NCI-H1105 treated with DMSO at 0.1 percent for 48 hours (cell line): ENCODE measurements around the gene POLR2A.
"Not testable (repeated sequence)": the region's sequence is repeated elsewhere in the genome, so short reads cannot be mapped to it uniquely, and the experiment has no call there.

Source experiments
- DNase-seq: peaks from one replicate; lab custom pipeline; 2025; lab: John Stamatoyannopoulos, UW

The POLR2A gene

DNA sequence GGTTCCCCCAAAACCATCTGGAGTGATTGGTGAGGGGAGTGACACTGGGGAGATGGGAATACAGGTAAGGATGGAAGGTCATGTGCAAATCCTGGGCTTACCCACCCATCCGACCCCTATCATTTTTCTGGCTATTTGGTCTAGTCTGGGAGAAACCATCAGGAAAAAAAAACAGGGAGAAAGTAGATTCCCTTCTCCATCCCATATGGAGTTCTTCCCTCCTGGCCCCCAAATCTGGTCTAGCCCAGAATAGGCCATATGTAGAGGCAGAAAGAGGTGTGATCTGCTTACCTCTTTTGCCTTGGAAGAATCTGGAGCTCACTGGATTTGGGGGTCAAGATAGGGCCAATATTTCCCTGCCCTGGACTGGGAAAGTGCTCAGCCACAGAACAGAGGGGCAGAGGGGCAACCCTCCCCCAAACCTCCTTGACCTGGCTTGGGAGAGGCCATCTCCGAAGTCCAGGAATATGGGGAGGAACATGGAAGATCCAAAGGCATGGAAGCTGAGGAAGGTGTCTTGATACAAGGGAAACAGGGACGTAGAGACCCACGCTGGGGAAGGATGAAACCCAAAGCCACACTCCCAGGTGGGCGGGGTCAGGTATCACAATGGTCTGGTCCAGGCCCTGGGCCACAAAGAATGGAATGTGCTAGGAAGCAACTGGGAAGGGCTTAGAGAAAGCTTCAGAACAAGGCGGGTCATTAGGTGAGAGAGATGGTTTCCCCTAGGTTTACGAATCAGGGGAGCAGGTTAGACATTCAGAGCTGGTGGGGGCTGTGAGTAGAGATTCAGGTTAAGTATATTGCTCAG is 23.1 kb upstream of the POLR2A start:
- no peak for DNase-seq

DNA sequence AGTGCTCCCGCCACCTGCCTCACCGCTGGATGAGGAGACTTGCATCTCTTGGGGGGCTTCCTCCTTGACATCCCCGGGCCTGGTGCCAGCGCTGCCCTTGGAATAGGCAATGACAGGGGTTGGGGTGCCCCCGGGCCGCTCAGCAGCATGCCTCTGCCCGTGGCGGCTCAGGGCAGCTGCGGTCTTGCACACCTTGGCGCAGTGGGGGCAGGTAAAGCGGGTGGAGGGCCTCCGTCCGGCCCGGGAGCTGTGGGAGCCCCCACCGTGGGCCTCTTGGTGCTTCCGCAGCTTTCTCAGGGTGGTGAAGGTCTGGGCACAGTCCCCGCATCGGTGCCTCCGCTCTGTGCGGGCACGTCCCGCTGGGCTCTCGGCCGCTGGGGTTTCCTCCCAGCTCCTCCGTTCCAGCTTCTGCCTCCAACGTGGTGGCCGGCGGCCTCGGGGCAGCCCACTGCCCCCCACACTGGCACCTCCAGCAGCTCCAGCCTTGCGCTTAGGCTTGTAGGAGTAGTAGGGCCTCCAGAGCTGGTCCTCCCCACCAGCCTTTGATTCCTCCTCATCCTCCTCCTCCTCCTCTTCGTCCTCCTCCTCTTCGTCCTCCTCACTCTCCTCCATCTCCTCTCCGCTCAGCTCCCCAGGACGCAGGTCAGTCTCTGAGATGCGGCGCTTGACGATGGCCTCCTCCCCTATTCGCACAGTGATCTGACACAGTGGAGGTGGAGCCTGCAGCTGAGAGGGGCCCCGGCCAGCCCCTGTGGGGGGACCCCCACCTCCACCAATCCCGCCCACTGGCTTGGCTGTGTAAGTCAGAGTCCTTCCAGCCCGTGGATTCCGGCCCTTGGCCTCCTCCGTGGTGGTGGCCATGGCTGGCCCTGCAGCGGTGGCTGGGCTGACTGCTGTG is 21.4 kb upstream of the POLR2A start:
- DNase-seq: no peak

DNA sequence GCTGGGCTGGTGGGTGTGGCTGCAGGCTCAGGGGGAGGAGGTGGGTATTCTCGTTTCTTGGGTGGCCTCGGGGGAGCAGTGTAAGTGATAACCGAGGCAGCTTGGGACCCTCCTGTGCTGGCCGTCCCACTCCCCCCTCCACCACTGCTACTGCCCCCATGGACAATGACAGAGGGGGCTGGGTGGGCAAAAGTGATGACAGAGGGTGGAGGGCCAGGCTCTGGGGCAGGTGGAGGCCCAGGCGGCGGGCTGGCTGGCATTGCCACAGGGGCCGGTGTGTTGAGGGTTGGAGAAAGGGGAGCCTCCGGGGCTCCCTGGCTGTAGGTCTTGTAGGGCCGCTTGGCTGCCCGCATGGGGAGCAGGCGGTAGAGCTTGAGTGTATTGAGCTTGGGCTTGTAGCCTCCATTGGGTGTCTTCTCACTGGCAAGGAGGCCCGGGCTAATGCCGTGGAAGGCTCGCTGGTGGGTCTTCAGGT is 20.8 kb upstream of the POLR2A start:
- no peak for DNase-seq

DNA sequence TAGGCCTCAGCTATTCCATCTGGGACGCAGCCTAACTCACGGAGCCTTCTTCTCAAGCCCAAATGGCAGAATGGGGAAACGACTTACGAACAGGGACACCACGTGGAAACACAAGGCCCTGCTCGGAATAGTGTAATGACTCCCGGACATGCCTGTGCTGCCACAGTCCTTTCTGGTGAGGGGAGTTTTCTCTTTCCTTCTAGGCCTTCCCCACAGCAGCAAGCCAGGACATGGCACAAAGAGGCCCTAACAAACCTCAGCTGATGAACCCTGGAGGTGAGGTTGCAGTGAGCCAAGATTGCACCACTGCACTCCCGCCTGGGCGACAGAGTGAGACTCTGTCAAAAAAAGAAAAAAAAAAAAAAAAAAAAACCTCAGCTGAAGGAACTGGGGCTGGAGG is 20.1 kb upstream of the POLR2A start:
- no peak for DNase-seq

DNA sequence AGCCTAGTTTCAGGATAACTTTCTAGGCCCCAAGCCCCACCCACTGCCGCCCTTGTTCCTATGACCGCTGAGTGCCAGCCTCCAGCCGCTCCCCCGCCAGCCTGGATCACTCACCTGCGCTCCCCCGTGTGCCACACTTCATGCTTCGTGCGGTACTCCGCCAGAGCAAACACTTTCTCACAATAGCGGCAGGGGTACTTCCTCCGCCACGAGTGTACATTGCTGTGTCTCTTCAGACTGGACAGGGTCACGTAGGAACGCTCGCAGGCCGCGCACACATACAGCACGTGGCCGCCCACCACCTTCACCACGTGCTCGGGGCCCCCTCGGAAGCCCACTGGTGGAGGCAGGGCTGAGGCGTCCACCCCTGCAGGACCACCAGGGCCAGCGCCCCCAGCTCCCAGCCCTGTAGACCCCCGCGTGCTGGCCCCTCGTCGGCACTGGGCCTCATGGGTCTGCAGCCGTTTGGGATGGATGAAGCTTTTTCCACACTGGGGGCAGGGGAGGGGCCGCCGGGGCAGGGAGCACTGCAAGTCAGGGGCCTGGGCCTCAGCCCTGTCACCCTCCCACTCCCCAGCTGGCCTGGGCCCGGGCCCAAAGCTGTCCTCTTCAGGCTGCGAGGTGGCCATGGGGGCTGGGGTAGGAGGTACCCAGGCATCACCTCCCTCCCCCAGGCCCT is 18.4 kb upstream of the POLR2A start:
- DNase-seq: no peak

DNA sequence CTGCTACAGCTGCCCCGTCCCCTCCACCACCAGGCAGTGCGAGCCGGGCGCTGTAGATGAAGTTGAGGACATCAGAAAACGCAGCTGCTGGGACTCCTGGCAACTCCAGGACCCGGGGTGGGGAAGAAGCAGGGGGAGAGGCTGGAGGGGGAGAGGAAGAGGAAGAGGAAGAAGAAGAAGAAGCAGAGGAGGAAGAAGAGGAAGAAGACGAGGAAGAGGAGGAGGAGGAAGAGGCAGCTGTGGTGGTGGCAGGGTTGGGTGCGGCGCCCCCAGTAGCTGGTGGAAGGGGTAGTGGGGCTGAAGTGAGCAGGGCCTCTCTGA is 17.9 kb upstream of the POLR2A start:
- DNase-seq: no peak

DNA sequence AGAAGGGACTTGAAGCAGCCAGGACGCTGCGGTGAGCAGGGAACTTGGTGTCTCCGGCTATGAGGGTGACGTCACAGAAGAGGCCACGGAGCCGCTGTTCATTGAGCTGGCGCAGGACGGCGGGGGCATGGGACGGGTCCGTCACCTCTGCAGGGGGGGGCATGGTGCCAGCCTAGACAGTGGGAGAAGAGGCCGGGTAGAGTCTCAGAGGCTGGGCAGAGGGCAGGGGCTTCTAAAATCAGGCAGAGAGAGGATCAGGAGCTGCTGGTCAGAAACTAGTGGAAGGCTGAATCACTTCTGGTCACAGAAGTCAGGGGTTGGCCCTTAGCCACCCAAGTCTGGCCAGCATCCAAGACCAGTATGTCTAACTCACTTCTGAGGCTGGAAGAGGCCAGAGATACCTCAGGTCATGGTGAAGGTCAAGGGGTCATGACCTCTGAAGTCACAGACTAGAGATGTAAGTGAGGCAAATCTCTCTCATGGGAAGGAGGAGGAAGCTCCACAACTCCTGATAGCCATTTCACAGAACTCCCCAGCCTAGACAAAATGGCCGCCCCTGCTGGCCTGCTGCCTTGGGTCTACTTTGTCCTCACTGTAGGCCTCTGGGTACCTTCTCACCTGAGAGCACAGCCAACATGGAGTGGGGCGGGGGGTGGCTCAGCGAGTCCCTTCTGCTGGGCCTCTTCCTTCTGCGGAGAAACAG is 17.4 kb upstream of the POLR2A start:
- DNase-seq: no peak

DNA sequence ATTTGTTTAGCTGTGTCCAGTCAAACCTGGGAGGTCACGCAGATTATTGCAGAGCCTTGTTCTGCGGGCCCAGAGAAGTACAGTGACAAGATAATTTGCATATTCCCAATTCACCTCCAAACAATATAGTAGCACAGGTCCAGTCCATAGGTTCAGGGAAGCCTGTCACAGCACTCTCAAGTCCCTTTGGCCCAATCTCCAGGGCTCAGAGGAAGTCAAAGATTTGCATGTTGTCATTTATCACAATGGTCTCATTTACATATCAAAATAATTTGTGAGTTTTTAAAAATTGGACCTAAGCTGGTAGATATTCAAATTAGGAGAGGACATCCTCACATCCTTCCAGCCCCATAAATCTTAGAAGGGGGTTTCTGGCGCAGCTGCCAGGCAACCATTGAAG is 16.7 kb upstream of the POLR2A start:
- DNase-seq: no peak

DNA sequence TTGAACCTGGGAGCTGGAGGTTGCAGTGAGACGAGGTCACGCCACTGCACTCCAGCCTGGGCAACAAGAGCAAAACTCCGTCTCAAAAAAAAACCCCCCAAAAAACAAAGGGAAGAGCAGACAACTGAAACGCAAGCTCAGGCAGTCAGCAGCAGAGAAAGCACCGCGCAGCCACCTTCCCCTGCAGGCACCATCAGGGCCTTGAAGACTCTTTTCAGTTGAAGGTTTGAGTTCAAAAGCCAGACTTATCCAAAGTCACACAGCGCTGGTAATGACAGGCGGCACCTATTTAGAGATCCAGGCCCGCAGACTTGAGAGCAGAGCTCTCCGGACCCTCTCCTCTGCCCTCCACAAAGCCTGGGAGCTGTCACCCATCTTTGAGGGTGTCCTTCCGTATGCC is 15.9 kb upstream of the POLR2A start:
- no peak for DNase-seq

DNA sequence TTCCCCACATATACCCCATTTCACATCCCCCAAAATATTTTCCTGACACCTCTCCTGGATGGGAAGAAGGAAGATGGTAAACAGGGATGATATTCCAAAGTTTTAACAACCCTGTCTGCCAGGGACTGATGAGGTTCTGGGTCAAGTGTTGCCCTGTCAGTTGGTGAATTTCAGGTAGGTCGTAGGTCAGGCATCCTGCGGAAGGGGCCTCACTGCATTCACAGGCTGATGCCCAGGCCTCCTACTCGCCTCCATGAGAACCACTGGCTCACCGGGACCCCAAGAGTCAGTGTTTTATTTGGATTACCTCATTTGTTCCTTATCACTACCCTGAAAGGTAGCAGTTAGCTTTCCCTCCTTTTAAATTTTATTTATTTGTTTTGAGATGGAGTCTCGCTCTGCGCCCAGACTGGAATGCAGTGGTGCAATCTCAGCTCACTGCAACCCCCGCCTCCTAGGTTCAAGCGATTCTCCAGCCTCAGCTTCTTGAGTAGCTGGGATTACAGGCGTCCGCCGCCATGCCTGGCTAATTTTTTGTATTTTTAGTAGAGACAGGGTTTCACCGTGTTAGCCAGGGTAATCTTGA is 15.3 kb upstream of the POLR2A start:
- no peak for DNase-seq

DNA sequence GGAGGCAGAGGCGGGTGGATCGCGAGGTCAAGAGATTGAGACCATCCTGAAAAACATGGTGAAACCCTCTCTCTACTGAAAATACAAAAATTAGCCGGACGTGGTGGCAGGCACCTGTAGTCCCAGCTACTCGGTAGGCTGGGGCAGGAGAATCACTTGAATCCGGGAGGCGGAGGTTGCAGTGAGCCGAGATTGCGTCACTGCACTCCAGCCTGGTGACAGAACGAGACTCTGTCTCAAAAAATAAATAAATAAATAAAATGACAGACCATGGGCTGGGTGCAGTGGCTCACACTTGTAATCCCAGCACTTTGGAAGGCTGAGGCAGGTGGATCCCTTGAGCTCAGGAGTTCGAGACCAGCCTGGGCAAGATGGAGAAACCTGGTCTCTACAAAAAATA is 14.3 kb upstream of the POLR2A start:
- not testable (repeated sequence) for DNase-seq

DNA sequence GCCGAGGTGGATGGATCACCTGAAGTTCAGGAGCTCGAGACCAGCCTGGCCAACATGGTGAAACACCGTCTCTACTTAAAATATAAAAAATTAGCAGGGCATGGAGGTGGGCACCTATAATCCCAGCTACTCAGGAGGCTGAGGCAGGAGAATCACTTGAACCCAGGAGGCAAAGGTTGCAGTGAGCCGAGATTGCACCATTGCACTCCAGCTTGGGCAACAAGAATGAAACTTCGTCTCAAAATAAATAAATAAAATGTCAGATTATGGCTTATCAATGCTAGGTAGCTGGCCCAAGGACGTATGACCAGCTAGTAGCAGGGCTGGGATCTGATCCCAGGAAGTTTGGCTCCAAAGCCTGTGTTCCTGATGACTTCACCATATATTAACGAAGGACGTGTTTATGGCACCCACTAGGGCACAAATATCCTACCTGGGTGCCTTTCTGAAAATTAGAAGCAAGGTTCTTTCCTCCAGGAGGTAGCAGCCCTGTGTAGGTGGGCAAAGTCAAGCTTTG is 13.7 kb upstream of the POLR2A start:
- not testable (repeated sequence) for DNase-seq

DNA sequence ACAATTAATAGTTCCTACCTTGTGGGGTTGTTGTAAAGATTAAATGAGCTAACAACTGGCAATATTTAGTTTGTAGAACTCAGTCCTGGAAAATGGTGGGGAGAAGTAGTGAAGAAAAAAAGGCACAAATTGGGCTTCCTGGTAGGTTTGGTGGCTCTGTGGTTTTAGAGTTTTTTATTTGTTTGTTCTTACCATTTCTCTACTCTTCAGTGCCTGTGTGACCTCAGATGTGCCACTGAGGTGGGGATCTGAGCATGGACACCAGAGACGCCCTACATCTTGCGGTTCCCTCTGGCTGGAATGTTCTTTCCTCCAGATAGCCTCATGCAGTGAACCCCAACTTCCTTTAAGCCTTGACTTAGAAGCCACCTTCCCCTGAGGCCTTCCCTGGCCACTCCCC is 12.4 kb upstream of the POLR2A start:
- no peak for DNase-seq

DNA sequence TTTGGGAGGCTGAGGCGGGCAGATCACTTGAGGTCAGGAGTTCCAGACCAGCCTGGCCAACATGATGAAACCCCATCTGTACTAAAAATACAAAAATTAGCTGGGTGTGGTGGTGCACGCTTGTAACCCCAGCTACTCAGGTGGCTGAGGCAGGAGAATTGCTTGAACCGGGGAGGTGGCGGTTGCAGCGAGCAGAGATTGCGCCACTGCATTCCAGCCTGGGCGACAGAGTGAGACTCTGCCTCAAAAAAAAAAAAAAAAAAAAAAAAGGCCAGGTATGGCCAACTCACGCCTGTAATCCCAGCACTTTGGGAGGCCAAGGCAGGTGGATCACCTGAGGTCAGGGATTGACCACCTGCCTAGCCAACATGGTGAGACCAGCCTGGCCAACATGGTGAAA is 9.4 kb upstream of the POLR2A start:
- DNase-seq: not testable (repeated sequence)

DNA sequence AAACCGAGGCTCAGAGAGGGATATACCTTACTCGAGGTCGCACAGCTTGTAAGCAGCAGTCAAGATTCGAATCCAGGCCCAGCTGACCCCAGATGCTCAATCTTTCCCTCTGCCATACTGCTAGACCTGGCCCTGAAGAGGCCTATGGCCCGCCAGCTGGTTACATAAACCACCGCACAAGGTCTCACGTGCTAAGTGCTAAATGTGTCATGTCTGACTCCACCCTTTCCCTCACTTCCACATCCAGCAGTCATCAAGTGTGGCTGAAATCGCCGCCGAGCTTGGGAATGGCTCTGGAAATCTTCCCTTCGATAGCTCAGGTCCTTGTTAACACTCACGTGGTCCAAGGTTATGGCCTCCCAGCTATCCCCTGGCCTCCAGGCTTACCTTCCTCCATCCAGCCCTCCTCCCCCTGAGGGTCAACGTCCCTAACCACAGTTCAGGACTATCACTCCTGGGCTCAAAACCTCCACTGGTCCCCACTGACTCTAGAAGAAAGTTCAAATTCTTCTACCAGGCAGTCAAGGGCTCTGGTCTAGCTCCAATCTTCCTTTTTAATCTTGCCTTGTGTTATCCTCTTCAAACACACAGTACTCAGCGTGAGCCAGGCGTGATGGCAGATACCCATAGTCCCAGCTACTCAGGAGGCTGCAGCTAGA is 8.3 kb upstream of the POLR2A start:
- no peak for DNase-seq

DNA sequence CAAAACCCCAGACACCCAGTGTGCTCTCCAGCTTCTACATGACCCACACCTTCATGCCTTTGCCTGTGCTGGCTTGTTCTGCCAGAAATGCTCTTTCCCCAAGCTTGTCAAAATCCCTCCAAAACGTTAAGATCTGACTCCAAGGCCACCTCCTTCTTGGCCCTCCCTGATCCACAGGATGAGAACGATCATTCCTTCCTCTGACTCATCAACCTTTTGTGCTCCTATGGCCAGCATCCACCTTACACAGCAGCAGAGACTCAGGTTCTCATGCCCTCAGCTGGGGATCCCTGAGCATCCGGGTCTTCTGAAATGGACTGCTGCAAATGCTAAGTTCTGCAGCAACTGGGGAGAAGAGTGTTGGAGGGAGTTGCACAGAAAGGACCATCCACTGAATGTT is 7.7 kb upstream of the POLR2A start:
- DNase-seq: no peak

DNA sequence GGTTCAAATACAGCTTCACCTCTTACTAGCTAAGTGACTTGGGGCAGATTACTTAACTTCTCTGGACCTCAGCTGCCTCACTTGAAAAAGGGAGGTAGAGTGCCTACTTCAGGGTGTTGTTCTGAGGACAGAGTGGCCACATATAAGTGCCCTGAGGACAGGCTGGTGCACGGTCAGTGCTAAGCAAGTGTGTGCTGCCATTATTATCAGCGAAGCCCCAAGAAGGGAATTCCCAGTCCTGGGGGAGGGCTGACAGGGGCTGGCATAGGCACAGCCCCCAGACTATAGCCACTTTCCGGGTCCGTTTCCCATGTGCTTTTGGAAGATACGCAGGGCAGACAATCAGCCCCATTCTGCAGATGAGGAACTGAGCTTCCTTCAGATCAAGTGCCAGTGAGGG is 7.2 kb upstream of the POLR2A start:
- no peak for DNase-seq

DNA sequence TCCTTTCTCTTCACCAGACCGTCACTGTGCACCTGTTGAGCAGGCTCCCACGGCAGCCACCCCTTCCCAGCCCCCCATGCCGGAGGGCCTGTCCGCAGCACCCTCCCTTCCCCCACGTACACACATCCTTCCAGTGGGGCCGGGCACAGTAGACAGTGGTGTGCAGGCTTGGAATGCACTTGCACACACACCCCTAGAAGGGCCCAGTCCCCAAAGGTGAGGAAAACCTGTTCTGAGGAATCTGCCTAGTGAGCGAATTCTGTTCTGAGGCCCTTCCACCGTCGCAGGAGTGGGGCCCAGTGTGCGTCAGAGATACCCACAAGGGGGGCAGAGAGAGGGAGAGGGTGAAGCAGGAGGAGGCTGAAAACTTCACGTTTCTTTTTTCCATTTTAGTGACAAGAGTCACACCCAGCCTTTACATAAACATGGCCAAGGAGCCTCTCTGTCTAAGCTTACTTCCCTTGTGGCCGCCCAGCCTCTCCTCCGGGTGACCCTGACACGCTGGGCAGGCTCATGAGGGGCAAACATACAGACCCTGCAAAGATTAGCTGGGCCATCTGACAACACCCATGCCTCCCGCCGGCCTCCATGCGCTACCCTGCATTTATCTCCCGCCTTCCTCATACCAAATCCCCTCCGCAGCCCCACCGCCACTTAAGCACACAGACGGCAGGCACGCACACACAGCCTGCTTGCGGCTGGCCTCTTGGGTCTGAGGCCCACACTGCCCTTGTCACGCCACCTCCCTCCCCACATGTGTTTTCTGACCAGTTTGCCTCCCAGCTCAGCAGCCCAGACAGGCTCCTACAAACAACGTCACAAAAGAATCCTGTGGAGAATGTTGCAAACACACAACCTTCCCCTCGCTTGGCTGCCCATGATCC is 6.5 kb upstream of the POLR2A start:
- DNase-seq: no peak

DNA sequence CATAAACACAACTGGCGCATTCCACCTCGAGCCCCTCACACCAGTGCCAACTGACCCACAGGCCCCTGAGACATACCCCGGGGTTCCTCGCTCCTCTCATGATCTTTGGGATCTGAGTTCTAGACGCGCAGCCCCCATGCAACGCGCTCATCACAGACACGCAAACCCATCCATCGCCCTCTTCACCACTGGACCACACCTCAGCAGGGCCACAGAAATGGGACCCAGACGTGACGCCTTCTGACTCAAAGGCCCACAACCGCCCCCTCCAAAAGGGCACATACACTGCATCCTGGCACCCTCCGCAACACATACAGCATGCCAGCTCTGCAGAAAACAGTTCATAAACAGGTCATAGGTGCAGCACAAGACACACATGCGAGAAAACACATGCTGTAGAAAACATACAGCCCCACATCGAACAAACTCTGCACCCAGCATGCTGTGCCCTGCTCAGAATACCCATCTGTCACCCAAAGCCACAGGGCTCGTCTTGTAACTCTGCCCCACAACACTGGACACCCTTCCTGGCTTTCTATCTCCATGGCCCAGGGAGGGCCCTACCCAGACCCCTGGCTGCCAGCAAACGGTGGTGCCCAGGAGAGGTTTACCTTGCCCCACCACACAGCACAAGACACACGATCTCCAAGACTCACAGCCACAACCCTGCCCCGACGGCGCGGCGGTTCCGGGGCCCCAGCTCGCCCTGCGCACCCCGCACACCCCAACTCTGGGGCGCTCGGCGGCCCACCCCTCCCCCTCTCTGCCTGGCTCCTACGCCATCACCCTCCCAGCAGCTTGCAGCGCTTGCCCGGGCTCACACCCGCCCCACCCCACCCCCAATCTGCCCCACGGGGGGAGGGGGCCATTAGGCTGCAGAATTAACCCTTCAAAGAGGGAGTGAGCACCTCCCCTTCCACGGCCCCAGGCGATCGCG is 5.6 kb upstream of the POLR2A start:
- peak; percentile 22 for DNase-seq
